Endothelial cell (in vitro differentiated cells): Measurements from ENCODE around the gene ALK. TPM values are rescaled to one million over a fixed set of nuclear protein-coding genes. Genes with fewer than 3 reads are reported as not detected.

Source experiments
- DNase-seq: peaks from one replicate; pipeline ENCODE4 v3.0.0; 2021; ENCODE audit warnings: low spot score
- H3K27ac Mint-ChIP-seq: one replicate; pipeline ENCODE4 v1.8.0; 2021; ENCODE audit warnings: mixed read lengths, inconsistent platforms; ENCODE audit not compliant: unreplicated experiment
- H3K27me3 Mint-ChIP-seq: one replicate; pipeline ENCODE4 v1.8.0; 2021; ENCODE audit warnings: mild to moderate bottlenecking, moderate library complexity, mixed read lengths, inconsistent platforms; ENCODE audit not compliant: unreplicated experiment
- H3K36me3 Mint-ChIP-seq: one replicate; pipeline ENCODE4 v1.8.0; 2021; ENCODE audit warnings: mild to moderate bottlenecking, low read depth, mixed read lengths, inconsistent platforms; ENCODE audit not compliant: unreplicated experiment
- H3K4me1 Mint-ChIP-seq: one replicate; pipeline ENCODE4 v1.8.0; 2021; ENCODE audit warnings: mild to moderate bottlenecking, mixed read lengths, inconsistent platforms; ENCODE audit not compliant: unreplicated experiment
- H3K4me3 Mint-ChIP-seq: one replicate; pipeline ENCODE4 v1.8.0; 2021; ENCODE audit warnings: mild to moderate bottlenecking, mixed read lengths, inconsistent platforms; ENCODE audit not compliant: unreplicated experiment
- H3K9me3 Mint-ChIP-seq: one replicate; pipeline ENCODE4 v1.8.0; 2021; ENCODE audit warnings: mixed read lengths, inconsistent platforms; ENCODE audit not compliant: unreplicated experiment
- total RNA-seq: library from RNA; stranded (reverse); fragmentation: NEBNext Ultra II Directional; extraction: Animal tissue kit (Norgen Biotek cat#: 25700); gene quantifications from one replicate; pipeline ENCODE4 v1.2.1, GENCODE V29; 2021; ENCODE audit not compliant: unreplicated experiment
- TF ChIP-seq, protein P1 (sequence below): fragments of 200-600 bp; sonication (generic); IDR thresholded peaks from one replicate; pipeline ENCODE4 v1.5.0; 2021; ENCODE audit warnings: antibody characterized with exemption; ENCODE audit not compliant: unreplicated experiment

The ALK gene
- total RNA-seq, 1 donor from 2014 or later: 0.05 TPM

DNA sequence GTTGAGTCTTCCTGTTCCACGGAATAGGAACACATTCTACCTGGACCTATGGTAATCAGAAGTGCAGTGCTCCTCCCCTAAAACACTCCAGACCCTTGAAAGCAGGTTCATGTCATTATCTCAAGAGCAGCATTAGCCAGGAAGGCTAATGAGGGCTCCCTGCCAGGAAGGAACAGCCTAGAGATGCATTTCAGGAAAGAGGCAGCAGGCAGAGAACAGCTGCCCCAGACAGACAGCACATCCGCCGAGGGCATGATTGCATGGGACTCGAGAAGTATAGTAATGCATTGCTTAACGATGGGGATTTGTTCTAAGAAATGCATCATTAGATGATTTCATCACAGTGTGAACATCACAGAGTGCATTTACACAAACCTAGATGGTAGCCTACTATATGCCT is 171.5 kb downstream of the ALK start:
- TF ChIP-seq, protein P1, sequence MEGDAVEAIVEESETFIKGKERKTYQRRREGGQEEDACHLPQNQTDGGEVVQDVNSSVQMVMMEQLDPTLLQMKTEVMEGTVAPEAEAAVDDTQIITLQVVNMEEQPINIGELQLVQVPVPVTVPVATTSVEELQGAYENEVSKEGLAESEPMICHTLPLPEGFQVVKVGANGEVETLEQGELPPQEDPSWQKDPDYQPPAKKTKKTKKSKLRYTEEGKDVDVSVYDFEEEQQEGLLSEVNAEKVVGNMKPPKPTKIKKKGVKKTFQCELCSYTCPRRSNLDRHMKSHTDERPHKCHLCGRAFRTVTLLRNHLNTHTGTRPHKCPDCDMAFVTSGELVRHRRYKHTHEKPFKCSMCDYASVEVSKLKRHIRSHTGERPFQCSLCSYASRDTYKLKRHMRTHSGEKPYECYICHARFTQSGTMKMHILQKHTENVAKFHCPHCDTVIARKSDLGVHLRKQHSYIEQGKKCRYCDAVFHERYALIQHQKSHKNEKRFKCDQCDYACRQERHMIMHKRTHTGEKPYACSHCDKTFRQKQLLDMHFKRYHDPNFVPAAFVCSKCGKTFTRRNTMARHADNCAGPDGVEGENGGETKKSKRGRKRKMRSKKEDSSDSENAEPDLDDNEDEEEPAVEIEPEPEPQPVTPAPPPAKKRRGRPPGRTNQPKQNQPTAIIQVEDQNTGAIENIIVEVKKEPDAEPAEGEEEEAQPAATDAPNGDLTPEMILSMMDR: no peak
- Mint-ChIP-seq H3K4me1 (no peaks in the 10 kb centered on the region), H3K27ac (no peak overlapping the region), H3K27me3 (peaks cover 1% of the 10 kb centered on the region), H3K36me3 (no peaks in the 10 kb centered on the region), H3K9me3 (no peaks in the 10 kb centered on the region), H3K4me3 (no peak overlapping the region)
- DNase-seq: no peak

DNA sequence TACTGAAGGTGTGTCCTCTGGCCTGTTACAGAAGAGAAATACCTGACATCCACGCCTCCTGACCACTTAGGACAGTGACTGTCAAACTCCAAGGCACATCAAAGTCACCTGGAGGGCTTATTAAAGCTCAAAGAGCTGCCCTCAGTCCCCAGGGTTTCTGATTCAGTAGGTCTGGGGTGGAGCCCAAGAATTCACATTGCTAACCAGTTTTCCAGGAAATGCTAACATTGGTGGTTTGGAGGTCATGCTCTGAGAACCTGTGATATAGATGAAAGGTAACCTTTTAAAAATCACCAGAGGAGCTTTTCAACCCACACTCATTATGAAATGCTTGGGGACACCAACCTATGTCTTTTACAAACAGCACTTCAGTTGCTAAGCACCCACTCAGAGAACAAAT is 172.3 kb downstream of the ALK start:
- Mint-ChIP-seq H3K27me3 (peaks cover 1% of the 10 kb centered on the region), H3K36me3 (no peaks in the 10 kb centered on the region), H3K4me3 (no peak overlapping the region), H3K27ac (no peak overlapping the region), H3K4me1 (no peaks in the 10 kb centered on the region), H3K9me3 (no peaks in the 10 kb centered on the region)
- no peak for DNase-seq
- TF ChIP-seq, protein P1: no peak

DNA sequence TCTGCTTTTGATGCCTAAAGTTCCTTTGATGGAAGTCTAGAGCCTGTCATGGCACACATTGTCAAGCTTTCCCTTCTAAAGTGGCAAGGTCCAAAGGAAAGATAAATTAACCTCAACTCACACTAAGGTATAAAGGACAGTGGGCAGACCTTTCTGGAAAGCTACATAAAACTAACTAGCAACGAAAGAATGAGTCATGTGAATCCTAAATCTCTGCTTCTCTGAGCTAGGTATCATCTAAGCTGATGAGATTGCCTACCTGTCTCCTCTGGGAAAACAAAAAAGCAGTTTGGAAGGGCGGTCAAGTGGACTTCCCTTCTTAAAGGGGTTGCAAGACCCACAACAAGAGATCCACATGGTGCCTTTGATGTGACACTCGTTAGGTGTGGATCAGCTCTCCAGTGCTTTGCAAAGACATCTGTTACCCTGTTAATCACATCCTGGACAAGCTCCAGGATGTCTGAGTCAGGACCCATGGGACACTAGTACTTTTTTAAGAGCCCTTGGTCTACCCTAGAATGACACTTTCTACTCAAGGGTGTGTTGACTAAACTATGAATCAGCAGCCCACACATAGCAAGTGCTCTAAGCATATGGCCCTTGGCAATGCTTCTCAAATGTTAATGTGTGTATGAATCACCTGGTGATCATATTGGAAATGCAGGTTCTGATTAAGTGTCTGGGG is 173.5 kb downstream of the ALK start:
- Mint-ChIP-seq H3K27me3 (peaks cover 1% of the 10 kb centered on the region), H3K36me3 (no peaks in the 10 kb centered on the region), H3K4me3 (no peak overlapping the region), H3K4me1 (no peaks in the 10 kb centered on the region), H3K27ac (no peak overlapping the region), H3K9me3 (no peaks in the 10 kb centered on the region)
- no peak for DNase-seq
- TF ChIP-seq, protein P1: no peak

- H3K4me1 Mint-ChIP-seq: no peaks in the 10 kb centered on the region
- TF ChIP-seq, protein P1: no peak
- no peak overlapping the region for H3K4me3 Mint-ChIP-seq
Measured at GRCh38 chr2:29744976-29745375, 176.4 kb downstream of the ALK start.

GRCh38 chr2:29743516-29743915 is 177.9 kb downstream of the ALK start:
- no peaks in the 10 kb centered on the region for H3K9me3 Mint-ChIP-seq
- peaks cover 1% of the 10 kb centered on the region for H3K27me3 Mint-ChIP-seq
- H3K36me3 Mint-ChIP-seq: no peaks in the 10 kb centered on the region
- TF ChIP-seq, protein P1: no peak
- H3K4me1 Mint-ChIP-seq: no peaks in the 10 kb centered on the region
- H3K27ac Mint-ChIP-seq: no peak overlapping the region
- H3K4me3 Mint-ChIP-seq: no peak overlapping the region
- DNase-seq: no peak

More at GRCh38 chr2:29744976-29745375, 176.4 kb downstream of the ALK start:
- Mint-ChIP-seq H3K27ac (no peak overlapping the region), H3K36me3 (no peaks in the 10 kb centered on the region), H3K27me3 (peaks cover 1% of the 10 kb centered on the region), H3K9me3 (no peaks in the 10 kb centered on the region)
- no peak for DNase-seq
